ENCODE measurements around the gene NCAM1.

The NCAM1 gene

GRCh38 chr11:113272927-113273615, 311.9 kb downstream of the NCAM1 start:
- no peaks in the 10 kb centered on the region for H3K4me1 ChIP-seq (ENCODE audit: insufficient read depth, low read length)
- no peak overlapping the region for H3K9ac ChIP-seq (ENCODE audit: low read depth, low read length)
- H3K36me3 ChIP-seq (ENCODE audit: insufficient read depth, low read length) = no peaks in the 10 kb centered on the region

GRCh38 chr11:113273720-113274119, 312.5 kb downstream of the NCAM1 start:
- WGBS = 92% methylated on average over 10 of the region's 10 CpGs
- Histone ChIP-seq H3K4me1 (ENCODE audit: insufficient read depth, low read length) (no peaks in the 10 kb centered on the region), H3K27ac (ENCODE audit: low read depth, low read length) (no peak overlapping the region), H3K9me3 (ENCODE audit: insufficient read depth, low read depth, low read length) (no peaks in the 10 kb centered on the region), H3K4me3 (ENCODE audit: low read length) (no peak overlapping the region), H3K9ac (ENCODE audit: low read depth, low read length) (no peak overlapping the region), H3K27me3 (ENCODE audit: insufficient read depth, low read length) (no peaks in the 10 kb centered on the region), H3K36me3 (ENCODE audit: insufficient read depth, low read length) (no peaks in the 10 kb centered on the region)

More at GRCh38 chr11:113272927-113273615, 311.9 kb downstream of the NCAM1 start:
- Histone ChIP-seq H3K27me3 (ENCODE audit: insufficient read depth, low read length) (no peaks in the 10 kb centered on the region), H3K4me3 (ENCODE audit: low read length) (no peak overlapping the region), H3K9me3 (ENCODE audit: insufficient read depth, low read depth, low read length) (no peaks in the 10 kb centered on the region), H3K27ac (ENCODE audit: low read depth, low read length) (no peak overlapping the region)
- WGBS = 93% methylated on average over 34 of the region's 34 CpGs

DNA sequence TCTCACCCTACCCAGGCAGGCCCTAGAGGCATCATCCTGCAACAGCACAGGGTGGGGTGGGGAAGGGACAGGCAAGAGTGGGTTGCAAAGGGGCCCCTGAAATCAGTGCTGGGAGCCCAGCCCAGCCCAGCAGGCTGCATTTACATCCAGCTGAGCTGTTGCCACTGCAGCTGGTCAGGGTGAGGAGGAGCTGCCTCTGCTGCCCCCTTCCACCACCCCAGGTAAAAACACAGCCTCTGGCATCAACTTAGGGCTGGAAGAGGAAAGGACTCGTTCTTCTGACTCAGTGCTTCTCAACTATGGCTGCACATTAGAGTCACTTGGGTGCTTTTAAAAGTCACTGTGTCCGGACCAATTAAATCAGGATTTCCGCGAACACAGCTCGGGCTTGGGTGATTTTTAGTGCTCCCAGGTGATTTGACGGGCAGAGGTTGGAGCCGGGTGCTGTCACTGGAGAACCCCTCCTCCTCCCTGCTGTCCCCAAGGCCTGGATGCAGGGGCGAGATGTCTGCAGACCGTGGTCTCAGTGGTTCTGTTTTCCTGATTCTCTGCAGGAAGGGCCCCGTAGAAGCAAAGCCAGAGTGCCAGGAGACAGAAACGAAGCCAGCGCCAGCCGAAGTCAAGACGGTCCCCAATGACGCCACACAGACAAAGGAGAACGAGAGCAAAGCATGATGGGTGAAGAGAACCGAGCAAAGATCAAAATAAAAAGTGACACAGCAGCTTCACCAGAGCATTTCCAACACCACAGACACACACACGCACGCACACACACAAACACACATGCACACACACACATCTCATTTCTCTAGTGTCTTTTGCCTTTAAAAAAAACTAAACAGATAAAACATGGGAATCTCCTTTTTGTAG, 313.7 kb downstream of the NCAM1 start:
- 92% methylated on average over 19 of the region's 19 CpGs for WGBS
- H3K27me3 ChIP-seq (ENCODE audit: insufficient read depth, low read length) = no peaks in the 10 kb centered on the region
- H3K27ac ChIP-seq (ENCODE audit: low read depth, low read length) = no peak overlapping the region
- no peaks in the 10 kb centered on the region for H3K4me1 ChIP-seq (ENCODE audit: insufficient read depth, low read length)
- H3K9me3 ChIP-seq (ENCODE audit: insufficient read depth, low read depth, low read length) = no peaks in the 10 kb centered on the region
- no peak overlapping the region for H3K9ac ChIP-seq (ENCODE audit: low read depth, low read length)
- H3K36me3 ChIP-seq (ENCODE audit: insufficient read depth, low read length) = no peaks in the 10 kb centered on the region
- H3K4me3 ChIP-seq (ENCODE audit: low read length) = no peak overlapping the region

DNA sequence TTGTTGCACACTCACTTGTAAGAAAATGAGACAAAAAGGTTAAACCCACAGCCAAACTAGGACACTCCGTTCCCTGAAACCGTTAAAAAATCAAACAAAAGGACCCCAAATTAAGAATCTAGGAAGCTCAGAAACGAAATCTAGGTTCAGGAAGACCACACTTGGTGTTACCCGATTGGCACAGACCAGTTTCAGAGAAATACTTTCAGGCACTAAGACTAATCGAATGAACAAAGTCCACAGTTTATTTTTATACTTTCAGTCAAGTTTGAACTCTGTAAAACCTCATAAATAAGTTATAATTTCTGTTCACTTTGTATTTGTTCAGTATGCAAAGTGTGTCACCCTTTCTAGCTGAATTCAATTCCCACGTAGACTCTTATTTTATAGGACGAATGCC, 314.4 kb downstream of the NCAM1 start:
- 94% methylated on average over 7 of the region's 7 CpGs for WGBS
- no peak overlapping the region for H3K27ac ChIP-seq (ENCODE audit: low read depth, low read length)
- no peak overlapping the region for H3K9ac ChIP-seq (ENCODE audit: low read depth, low read length)
- no peaks in the 10 kb centered on the region for H3K4me1 ChIP-seq (ENCODE audit: insufficient read depth, low read length)
- H3K4me3 ChIP-seq (ENCODE audit: low read length) = no peak overlapping the region
- H3K36me3 ChIP-seq (ENCODE audit: insufficient read depth, low read length) = no peaks in the 10 kb centered on the region
- no peaks in the 10 kb centered on the region for H3K9me3 ChIP-seq (ENCODE audit: insufficient read depth, low read depth, low read length)
- no peaks in the 10 kb centered on the region for H3K27me3 ChIP-seq (ENCODE audit: insufficient read depth, low read length)

- H3K4me1 ChIP-seq (ENCODE audit: insufficient read depth, low read length) = no peaks in the 10 kb centered on the region
- 94% methylated on average over 2 of the region's 2 CpGs for WGBS
- H3K9me3 ChIP-seq (ENCODE audit: insufficient read depth, low read depth, low read length) = no peaks in the 10 kb centered on the region
- H3K9ac ChIP-seq (ENCODE audit: low read depth, low read length) = no peak overlapping the region
- no peak overlapping the region for H3K27ac ChIP-seq (ENCODE audit: low read depth, low read length)
- no peaks in the 10 kb centered on the region for H3K27me3 ChIP-seq (ENCODE audit: insufficient read depth, low read length)
- no peak overlapping the region for H3K4me3 ChIP-seq (ENCODE audit: low read length)
- no peaks in the 10 kb centered on the region for H3K36me3 ChIP-seq (ENCODE audit: insufficient read depth, low read length)
Measured at GRCh38 chr11:113276466-113276865, 315.2 kb downstream of the NCAM1 start.

DNA sequence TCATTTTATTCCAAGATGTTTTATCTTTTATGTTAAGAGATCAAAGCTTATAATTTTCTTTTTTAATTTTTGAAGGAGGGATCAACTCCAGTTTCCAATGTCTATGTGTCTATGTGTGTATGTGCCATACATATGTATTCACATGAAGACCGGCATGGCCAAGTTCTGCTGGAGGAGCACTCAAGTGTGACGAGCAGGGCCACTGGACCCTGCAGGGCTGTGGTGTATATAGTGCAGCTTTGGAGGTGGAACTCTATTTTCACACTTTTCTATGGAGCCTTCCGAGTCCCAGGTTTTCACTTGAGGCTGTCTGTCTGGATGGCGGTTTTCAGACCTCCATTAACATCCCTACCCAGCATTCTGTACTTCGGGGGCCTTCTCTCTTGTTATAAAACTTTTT, 316.7 kb downstream of the NCAM1 start:
- Histone ChIP-seq H3K36me3 (ENCODE audit: insufficient read depth, low read length) (no peaks in the 10 kb centered on the region), H3K27me3 (ENCODE audit: insufficient read depth, low read length) (no peaks in the 10 kb centered on the region), H3K9ac (ENCODE audit: low read depth, low read length) (no peak overlapping the region), H3K9me3 (ENCODE audit: insufficient read depth, low read depth, low read length) (no peaks in the 10 kb centered on the region), H3K4me1 (ENCODE audit: insufficient read depth, low read length) (no peaks in the 10 kb centered on the region), H3K27ac (ENCODE audit: low read depth, low read length) (no peak overlapping the region), H3K4me3 (ENCODE audit: low read length) (no peak overlapping the region)
- WGBS = 97% methylated on average over 5 of the region's 5 CpGs

- H3K27me3 ChIP-seq (ENCODE audit: insufficient read depth, low read length) = no peaks in the 10 kb centered on the region
- no peak overlapping the region for H3K9ac ChIP-seq (ENCODE audit: low read depth, low read length)
- WGBS = 93% methylated on average over 9 of the region's 9 CpGs
- no peaks in the 10 kb centered on the region for H3K4me1 ChIP-seq (ENCODE audit: insufficient read depth, low read length)
- no peak overlapping the region for H3K4me3 ChIP-seq (ENCODE audit: low read length)
- H3K27ac ChIP-seq (ENCODE audit: low read depth, low read length) = no peak overlapping the region
- H3K36me3 ChIP-seq (ENCODE audit: insufficient read depth, low read length) = no peaks in the 10 kb centered on the region
- H3K9me3 ChIP-seq (ENCODE audit: insufficient read depth, low read depth, low read length) = no peaks in the 10 kb centered on the region
Measured at GRCh38 chr11:113278481-113278880, 317.3 kb downstream of the NCAM1 start.

DNA sequence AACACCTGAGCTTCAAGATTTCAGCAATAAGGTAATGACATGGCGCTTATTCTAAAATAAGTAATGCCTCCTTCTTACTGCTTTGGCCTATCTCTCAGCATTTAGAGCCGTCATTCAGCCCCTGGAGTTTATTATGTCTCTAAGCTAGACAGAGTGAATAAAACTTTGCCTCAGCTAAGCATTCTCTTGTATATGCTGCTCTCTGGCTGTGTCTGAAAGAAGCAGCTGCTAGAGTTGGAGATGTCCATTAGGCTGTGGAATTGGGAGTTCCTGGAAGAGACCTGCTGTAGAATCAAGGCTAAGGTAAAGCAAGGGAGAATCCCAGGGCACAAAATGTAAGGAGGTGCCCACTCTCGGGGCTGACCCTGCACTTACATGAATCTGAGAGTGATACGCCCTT, 317.7 kb downstream of the NCAM1 start:
- Histone ChIP-seq H3K27ac (ENCODE audit: low read depth, low read length) (no peak overlapping the region), H3K4me3 (ENCODE audit: low read length) (no peak overlapping the region), H3K4me1 (ENCODE audit: insufficient read depth, low read length) (no peaks in the 10 kb centered on the region), H3K27me3 (ENCODE audit: insufficient read depth, low read length) (no peaks in the 10 kb centered on the region), H3K9ac (ENCODE audit: low read depth, low read length) (no peak overlapping the region), H3K36me3 (ENCODE audit: insufficient read depth, low read length) (no peaks in the 10 kb centered on the region), H3K9me3 (ENCODE audit: insufficient read depth, low read depth, low read length) (no peaks in the 10 kb centered on the region)
- 95% methylated on average over 4 of the region's 4 CpGs for WGBS

GRCh38 chr11:113279591-113279990, 318.4 kb downstream of the NCAM1 start:
- no peak overlapping the region for H3K27ac ChIP-seq (ENCODE audit: low read depth, low read length)

GRCh38 chr11:113281052-113281725, 320.0 kb downstream of the NCAM1 start:
- no peaks in the 10 kb centered on the region for H3K4me1 ChIP-seq (ENCODE audit: insufficient read depth, low read length)
- no peak overlapping the region for H3K4me3 ChIP-seq (ENCODE audit: low read length)
- 95% methylated on average over 2 of the region's 2 CpGs for WGBS
- H3K27ac ChIP-seq (ENCODE audit: low read depth, low read length) = no peak overlapping the region
- H3K9ac ChIP-seq (ENCODE audit: low read depth, low read length) = no peak overlapping the region
- no peaks in the 10 kb centered on the region for H3K27me3 ChIP-seq (ENCODE audit: insufficient read depth, low read length)
- no peaks in the 10 kb centered on the region for H3K36me3 ChIP-seq (ENCODE audit: insufficient read depth, low read length)
- no peaks in the 10 kb centered on the region for H3K9me3 ChIP-seq (ENCODE audit: insufficient read depth, low read depth, low read length)

More at GRCh38 chr11:113279591-113279990, 318.4 kb downstream of the NCAM1 start:
- WGBS = 86% methylated on average over 3 of the region's 3 CpGs
- H3K4me1 ChIP-seq (ENCODE audit: insufficient read depth, low read length) = no peaks in the 10 kb centered on the region
- no peaks in the 10 kb centered on the region for H3K9me3 ChIP-seq (ENCODE audit: insufficient read depth, low read depth, low read length)
- H3K36me3 ChIP-seq (ENCODE audit: insufficient read depth, low read length) = no peaks in the 10 kb centered on the region
- no peak overlapping the region for H3K4me3 ChIP-seq (ENCODE audit: low read length)
- no peaks in the 10 kb centered on the region for H3K27me3 ChIP-seq (ENCODE audit: insufficient read depth, low read length)
- H3K9ac ChIP-seq (ENCODE audit: low read depth, low read length) = no peak overlapping the region

DNA sequence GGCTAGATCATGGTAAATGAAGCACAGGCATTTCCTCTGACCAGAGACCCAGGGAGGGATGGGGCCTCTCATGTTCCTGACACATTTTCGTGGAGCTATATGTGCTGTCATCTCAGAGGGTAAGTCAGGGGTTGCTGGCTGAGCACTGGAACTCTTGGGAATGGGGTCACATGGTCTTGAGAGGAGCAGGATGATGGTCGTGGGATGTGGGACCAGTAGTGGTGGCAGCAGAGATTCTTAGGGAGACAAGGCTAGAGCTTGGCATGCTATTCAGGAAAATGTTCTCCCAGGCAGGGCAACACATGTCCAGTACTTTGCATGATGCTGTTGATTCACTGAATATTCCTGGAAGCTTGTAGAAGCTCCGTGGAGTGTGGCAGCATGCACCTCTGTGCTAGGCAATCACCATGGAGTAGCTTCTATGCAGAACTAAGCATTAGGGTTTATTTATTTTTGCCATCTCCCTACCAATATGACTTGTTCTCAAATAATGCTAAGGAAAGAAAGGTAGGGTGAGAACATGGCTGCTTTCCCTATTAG, 321.7 kb downstream of the NCAM1 start:
- Histone ChIP-seq H3K27me3 (ENCODE audit: insufficient read depth, low read length) (no peaks in the 10 kb centered on the region), H3K9ac (ENCODE audit: low read depth, low read length) (no peak overlapping the region), H3K4me3 (ENCODE audit: low read length) (no peak overlapping the region), H3K36me3 (ENCODE audit: insufficient read depth, low read length) (no peaks in the 10 kb centered on the region), H3K4me1 (ENCODE audit: insufficient read depth, low read length) (no peaks in the 10 kb centered on the region), H3K9me3 (ENCODE audit: insufficient read depth, low read depth, low read length) (no peaks in the 10 kb centered on the region), H3K27ac (ENCODE audit: low read depth, low read length) (no peak overlapping the region)
- WGBS = 83% methylated on average over 3 of the region's 3 CpGs
